Activated T-cell treated with anti-CD3 and anti-CD28 coated beads for 4 hours (primary cell): Measurements from ENCODE around the gene SUPT5H.

Source experiments
- DNase-seq: peaks from one replicate; pipeline ENCODE4 v3.0.0-alpha.2; 2020

Gene SUPT5H

GRCh38 chr19:39498798-39499642 lies 53.6 kb downstream of the SUPT5H start, which contains the start of gene DLL3:
Gene DLL3, plus strand, starts transcription at chr19:39498947. Its CDS starts 28 bp downstream, at chr19:39498975.
- DNase-seq = no peak

- no peak for DNase-seq
Measured at GRCh38 chr19:39499932-39500331, 54.5 kb downstream of the SUPT5H start.

DNA sequence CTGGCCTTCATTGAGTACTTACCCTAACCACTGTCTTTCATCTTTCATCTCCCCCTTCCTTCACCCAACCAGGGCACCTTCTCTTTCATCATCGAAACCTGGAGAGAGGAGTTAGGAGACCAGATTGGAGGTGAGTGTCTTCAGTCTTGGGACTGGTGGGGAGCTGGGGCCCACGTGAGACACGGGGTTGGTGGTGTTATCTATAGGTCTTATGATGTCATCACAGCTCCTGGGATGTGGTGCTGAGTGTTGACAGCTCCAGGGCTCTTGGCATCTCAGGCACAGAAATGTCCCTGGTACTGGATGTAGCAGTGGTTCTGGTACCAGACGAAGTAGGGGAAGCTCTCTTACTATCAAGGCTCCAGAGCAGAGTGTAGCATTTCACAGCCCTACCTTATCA lies 55.2 kb downstream of the SUPT5H start:
- no peak for DNase-seq

- DNase-seq = no peak
Measured at GRCh38 chr19:39501340-39501739, 56.0 kb downstream of the SUPT5H start.

DNA sequence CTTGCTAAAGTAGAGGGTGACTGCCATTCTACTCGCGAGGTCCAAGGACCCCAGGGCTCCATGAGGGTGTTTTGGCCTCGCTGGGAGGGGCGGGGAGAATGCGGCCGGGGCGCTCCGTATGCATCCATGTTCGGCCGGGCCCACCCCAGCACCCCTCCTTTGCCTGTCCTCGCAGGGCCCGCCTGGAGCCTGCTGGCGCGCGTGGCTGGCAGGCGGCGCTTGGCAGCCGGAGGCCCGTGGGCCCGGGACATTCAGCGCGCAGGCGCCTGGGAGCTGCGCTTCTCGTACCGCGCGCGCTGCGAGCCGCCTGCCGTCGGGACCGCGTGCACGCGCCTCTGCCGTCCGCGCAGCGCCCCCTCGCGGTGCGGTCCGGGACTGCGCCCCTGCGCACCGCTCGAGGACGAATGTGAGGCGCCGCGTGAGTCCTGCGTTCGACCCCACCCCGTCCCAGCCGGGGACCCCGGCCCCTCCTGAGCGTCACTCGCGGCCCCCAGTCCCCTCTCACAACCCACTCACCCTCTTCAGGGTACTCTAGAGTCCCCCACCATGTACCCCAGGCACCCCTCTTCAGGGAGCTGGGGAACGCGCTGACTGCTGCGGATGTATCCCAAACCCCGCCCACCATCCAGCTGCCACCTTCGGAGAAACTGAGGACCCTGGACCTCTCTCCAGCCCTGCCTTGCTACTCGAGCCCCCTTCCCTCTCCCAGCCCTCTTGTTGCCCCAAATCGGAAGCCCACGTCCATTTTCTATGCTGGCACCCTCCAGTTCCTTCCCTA lies 57.4 kb downstream of the SUPT5H start:
- peak; percentile 64 for DNase-seq

DNA sequence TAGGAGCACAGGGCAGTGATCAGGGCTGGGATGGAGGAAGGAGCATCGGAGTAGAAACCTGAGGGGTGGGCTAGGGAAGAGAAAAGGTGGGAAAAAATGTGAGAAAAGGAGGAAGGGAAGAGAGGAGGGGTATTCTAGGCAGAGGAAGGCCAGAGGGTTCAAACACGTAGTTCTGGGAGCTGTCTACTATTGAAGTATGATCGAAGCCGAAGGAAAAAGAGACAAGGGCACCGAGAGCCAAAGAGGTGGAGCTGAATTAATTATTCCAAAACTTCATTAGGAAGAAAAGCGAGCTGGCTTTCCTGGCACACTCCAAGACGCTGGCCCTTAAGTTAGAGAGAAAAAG lies 61.2 kb downstream of the SUPT5H start:
- DNase-seq = no peak

- no peak for DNase-seq
Measured at GRCh38 chr19:39506944-39507714, 61.7 kb downstream of the SUPT5H start.

DNA sequence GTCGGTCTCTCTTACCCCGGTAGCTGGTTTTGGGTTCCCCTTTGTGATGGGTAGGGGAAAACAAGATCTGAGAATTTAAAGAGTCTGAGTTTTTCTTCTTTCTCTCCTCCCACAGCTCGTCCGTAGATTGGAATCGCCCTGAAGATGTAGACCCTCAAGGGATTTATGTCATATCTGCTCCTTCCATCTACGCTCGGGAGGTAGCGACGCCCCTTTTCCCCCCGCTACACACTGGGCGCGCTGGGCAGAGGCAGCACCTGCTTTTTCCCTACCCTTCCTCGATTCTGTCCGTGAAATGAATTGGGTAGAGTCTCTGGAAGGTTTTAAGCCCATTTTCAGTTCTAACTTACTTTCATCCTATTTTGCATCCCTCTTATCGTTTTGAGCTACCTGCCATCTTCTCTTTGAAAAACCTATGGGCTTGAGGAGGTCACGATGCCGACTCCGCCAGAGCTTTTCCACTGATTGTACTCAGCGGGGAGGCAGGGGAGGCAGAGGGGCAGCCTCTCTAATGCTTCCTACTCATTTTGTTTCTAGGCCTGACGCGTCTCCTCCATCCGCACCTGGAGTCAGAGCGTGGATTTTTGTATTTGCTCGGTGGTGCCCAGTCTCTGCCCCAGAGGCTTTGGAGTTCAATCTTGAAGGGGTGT lies 62.5 kb downstream of the SUPT5H start:
- DNase-seq = no peak

DNA sequence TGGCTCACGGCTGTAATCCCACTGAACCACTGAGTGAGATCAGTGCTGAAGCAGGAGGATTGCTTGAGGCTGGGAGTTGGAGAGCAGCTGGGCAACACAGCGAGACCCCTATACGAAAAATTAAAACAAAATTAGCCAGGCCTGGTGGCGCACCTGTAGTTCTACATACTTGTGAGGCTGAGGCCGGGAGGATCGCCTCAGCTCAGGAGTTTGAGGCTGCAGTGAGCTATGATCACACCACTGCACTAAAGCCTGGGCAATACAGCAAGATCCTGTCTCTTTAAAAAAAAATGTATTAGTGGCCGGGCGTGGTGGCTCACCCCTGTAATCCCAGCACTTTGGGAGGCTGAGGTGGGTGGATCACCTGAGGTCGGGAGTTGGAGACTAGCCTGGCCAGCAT lies 63.2 kb downstream of the SUPT5H start:
- DNase-seq = no peak

DNA sequence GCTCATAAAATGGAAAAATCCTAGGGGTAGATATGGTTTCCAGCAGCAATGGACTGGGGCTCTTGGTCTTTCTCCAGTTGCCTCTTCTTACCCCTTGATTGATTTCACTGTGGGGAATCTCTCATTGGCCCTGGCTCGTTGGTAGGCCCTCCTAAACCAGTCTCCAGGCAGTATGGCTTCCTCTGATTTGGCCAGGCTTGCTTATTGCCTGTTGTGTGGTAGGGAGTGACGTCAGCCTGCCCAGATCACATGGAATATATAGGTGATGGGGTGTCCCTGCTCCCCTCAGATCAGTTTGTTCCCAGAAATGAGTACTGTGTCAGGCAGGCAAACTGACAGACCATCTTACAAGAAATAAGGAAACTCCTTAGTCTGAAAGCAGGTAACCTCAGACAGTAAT lies 63.9 kb downstream of the SUPT5H start:
- DNase-seq = no peak

- no peak for DNase-seq
Measured at GRCh38 chr19:39512988-39513387, 67.6 kb downstream of the SUPT5H start.

DNA sequence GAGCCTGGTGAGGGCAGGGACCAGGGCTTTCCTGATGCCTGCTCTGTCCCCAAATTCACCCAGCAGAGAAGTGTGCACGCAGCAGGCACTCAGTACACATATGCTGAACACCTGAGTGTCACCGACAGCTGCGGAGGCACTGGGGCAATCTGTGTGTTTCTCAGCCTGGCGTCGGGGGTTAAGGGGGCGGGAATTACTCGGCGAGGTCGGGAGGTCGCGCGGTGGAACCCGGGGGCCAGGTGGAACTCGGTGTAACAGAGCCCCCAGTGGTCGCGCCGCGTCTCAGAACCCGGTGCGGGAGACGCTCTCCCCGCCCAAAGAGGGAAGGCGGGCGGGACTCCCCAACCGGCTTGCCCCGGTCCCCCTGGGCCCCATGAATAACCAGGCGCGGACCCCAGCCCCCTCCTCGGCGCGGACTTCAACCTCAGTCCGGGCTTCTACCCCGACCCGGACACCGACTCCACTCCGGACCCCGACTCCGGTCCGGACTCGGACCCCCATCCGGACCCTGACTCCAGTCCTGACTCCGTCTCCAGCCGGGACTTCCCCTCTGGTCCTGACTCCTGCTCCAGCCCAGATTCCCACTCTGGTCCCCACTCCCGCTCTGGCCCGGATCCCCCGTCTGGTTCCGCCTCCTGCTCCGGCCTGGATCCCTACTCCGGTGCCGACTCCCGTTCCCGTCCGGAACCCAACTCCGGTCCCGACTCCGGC lies 69.6 kb downstream of the SUPT5H start, which contains the start of gene SELENOV:
TSS of gene SELENOV (plus strand) at position 300 of the 711 bp plus-strand sequence. CDS start at position 374, 74 bp downstream.
- DNase-seq = no peak

DNA sequence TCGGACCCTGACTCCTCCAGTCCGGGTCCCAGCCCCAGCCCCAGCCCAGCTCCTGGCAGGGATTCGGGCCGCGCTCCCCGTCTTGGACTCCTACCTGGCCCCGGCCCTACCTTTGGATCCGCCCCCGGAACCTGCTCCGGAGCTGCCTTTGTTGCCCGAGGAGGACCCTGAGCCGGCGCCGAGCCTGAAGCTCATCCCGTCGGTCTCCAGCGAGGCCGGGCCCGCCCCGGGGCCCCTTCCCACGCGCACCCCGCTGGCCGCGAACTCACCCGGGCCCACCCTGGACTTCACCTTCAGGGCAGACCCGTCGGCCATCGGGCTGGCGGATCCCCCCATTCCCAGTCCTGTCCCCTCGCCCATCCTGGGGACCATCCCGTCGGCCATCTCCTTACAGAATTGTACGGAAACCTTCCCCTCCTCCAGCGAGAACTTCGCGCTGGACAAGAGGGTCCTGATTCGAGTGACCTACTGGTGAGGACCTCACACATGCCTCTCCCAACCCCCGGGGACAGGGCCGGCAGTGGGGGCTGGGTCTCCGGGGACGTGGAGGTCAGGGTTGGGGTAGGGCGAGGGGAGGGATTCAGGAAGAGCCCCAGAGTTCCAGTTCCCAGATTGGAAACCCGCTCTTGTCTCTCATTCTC lies 70.3 kb downstream of the SUPT5H start:
- DNase-seq = no peak

DNA sequence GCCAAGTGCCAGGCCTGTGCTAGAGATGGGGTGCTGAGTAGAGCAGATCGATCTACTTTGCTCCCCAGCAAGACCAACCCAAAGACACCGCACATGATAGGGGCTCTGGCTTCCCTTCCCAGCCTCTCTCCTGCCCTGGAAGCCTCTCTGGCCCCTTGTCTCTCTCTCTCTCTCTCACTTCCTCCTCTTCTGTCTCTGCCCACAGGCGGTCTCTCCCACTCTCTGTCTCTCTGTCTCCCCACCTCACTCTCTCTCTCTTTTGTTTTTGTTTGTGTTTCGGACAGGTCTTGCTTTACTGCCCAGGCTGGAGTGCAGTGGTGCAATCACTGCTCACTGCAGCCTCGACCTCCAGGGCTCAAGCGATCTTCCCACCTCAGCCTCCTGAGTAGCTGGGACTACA lies 70.9 kb downstream of the SUPT5H start:
- DNase-seq = no peak

DNA sequence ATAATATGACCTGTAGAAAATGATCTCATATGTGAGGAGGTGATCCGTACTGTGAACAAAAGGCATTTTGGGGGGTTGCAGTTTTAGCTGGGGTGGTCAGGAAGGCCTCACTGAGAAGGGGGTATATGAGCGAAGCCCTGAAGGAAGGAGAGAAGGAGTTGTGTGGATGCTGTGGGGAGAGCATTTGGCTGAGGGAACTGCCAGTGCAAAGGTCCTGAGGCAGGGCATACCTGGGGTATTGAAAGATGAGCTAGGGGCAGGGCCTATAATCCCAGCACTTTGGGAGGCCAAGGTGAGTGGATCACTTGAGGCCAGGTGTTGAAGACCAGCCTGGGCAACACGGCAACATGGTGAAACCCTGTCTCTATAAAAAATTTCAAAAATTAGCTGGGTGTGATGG lies 72.0 kb downstream of the SUPT5H start:
- DNase-seq = no peak

DNA sequence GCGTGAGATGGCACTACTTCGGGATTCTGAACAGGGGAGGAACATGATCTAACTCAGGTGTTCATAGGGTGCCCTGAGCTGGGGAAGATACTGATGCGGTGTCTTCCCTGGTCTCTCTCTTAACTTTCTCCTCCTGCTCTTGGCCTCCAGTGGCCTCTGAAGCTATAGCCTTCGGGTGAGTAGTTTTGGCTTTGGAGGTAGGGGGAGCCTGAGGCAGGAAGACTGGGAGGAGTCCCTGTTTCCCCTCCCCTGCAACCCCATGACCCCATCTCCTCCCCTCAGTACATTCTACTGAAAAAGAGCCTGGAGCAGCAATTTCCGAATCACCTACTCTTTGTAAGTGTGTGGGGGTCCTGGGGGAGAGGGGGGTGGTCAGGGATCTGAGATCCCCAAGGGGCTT lies 73.1 kb downstream of the SUPT5H start:
- DNase-seq = no peak

DNA sequence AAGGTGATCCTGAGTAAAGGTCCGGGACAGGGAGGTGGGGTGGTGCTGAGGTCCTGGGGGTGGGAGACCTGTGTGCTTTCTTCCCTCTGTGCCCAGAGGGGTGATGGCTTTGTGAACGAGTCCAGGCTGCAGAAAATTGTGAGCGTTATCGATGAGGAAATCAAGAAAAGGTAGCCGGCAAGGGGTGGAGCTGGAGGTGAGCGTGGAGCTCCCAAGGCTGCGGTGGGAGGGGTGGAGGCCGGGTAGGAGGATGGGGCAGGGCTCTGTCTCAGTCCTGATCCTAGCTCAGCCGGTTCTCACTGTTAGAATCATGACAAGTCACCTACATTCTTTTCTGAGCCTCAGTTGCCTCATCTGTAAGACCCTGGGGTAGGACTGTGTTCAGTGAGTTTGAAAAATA lies 73.6 kb downstream of the SUPT5H start:
- no peak for DNase-seq

DNA sequence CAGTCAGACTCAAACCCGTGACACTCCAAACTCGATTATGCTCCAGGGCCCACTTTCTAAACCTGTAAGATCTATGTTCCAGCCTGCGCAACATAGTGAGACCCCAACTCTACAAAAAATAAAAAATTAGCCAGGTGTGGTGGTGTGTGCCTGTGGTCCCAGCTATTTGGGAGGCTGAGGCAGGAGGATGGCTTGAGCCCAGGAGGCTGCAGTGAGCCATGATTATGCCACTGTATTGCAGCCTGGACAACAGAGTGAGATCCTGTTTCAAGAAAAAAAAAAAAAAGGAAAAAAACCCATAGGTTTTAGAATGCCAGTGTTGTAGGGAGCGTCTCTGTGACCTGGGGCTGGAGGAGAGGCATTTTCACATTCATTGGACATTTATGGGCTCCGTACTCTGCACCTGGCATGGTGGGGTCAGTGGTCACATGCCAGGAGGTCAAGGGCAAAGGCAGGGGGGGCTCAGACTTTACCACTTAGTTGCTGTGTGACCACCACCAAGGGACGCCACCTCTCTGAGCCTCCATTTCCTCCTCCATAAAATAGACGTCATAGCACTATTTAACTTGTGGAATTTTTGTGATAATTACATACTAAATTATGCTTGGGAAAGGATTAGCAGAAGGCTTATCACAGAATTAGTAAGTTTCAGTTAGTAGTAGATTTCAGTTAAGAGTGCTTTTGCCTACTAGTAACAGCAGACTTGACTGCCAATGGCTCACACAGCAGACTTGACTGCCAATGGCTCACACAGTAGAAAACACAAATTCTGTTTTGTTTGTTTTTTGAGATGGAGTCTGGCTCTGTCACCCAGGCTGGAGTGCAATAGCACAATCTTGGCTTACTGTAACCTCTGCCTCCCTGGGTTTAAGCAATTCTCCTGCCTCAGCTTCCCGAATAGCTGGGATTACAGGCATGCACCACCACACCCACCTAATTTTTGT lies 75.4 kb downstream of the SUPT5H start:
- DNase-seq = no peak

DNA sequence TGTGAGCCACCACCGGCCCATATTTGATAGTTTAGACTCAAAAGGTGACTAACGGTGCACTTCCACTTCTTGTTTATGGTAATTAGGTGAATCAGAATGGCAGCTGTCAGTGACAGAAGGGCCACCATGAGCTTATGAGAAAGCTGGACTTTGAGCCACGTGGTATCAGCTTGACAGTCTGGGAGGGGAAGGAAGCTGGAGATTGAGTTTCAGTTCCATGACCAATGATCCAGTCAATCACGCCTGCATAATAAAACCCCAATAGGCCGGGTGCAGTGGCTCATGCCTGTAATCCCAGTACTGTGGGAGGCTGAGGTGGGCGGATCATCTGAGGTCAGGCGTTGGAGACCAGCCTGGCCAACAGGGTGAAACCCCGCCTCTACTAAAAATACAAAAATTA lies 79.1 kb downstream of the SUPT5H start:
- DNase-seq = no peak

DNA sequence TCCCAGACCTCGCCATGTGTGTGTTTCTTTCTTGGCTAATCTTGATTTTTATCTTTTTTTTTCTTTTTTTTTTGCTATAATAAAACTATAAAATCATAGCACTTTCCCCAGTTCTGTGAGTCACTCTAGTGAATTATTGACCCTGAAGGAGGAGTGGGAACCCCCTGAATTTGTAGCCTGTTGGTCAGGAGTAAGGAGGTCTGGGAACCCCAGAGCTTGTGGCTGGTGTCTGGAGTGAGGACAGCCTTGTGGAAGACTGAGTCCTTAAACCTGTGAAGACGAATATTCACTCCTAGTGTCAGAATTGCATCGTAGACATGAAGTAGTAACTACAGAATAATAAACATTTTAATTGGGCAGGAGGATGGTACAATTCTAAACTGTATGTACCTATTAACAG lies 79.8 kb downstream of the SUPT5H start:
- no peak for DNase-seq
